Astrocyte of the spinal cord (primary cell): ENCODE results near the gene PTTG2.
"Not testable (repeated sequence)": the region's sequence is repeated elsewhere in the genome, so short reads cannot be mapped to it uniquely, and the experiment has no call there.

ENCODE experiments used
- DNase-seq: peaks from one replicate; pipeline ENCODE4 v3.0.0; 2011; ENCODE audit warnings: low read depth, low spot score
- H3K4me3 ChIP-seq: 2 replicates; pipeline ENCODE4 v1.5.1; 2011; ENCODE audit warnings: low read depth, mild to moderate bottlenecking, low read length, moderate library complexity
- CTCF ChIP-seq: IDR thresholded peaks from 2 replicates; pipeline ENCODE4 v1.5.1; 2012; ENCODE audit warnings: low read depth, mild to moderate bottlenecking, low read length, inconsistent platforms
- in situ Hi-C: cut with HindIII; loops from 2 replicates; pipeline ENCODE4 v1.10.0; 2017; ENCODE audit warnings: low sequenced_read_pairs

PTTG2 gene

GRCh38 chr4:37960098-37960497 lies at the start of gene PTTG2:
TSS of gene PTTG2 (plus strand) at chr4:37960398. CDS start at chr4:37960435, 37 bp downstream.
- TF ChIP-seq CTCF, result no peak
- no peak within 1 kb of the TSS for H3K4me3 ChIP-seq
- in situ Hi-C loops, result no loop called here
- DNase-seq, result no peak

GRCh38 chr4:37914539-37914938 lies 45.7 kb upstream of the PTTG2 start:
- in situ Hi-C loops, result no loop called here
- no peak for TF ChIP-seq CTCF
- DNase-seq, result no peak
- H3K4me3 ChIP-seq, result no peak overlapping the region

GRCh38 chr4:37917388-37917787 lies 42.8 kb upstream of the PTTG2 start:
- DNase-seq, result no peak
- in situ Hi-C loops, result no loop called here
- TF ChIP-seq CTCF, result no peak
- H3K4me3 ChIP-seq, result no peak overlapping the region

- H3K4me3 ChIP-seq, result no peak overlapping the region
- TF ChIP-seq CTCF, result no peak
- DNase-seq, result no peak
- in situ Hi-C loops, result no loop called here
Measured at GRCh38 chr4:37918653-37919052, 41.5 kb upstream of the PTTG2 start.

- peak; percentile 17 for DNase-seq
- no peak for TF ChIP-seq CTCF
- H3K4me3 ChIP-seq, result no peak overlapping the region
- in situ Hi-C loops, result no loop called here
Measured at GRCh38 chr4:37922328-37922727, 37.9 kb upstream of the PTTG2 start.

GRCh38 chr4:37923089-37923488 lies 37.1 kb upstream of the PTTG2 start:
- in situ Hi-C loops, DNase-seq: not testable (repeated sequence)

GRCh38 chr4:37924946-37925345 lies 35.3 kb upstream of the PTTG2 start:
- TF ChIP-seq CTCF, result no peak
- no peak overlapping the region for H3K4me3 ChIP-seq
- no peak for DNase-seq
- in situ Hi-C loops, result no loop called here

More at GRCh38 chr4:37923089-37923488, 37.1 kb upstream of the PTTG2 start:
- H3K4me3 ChIP-seq, result not testable (repeated sequence)
